ENCODE measurements around the gene ZBTB18. TPM values are rescaled to one million over a fixed set of nuclear protein-coding genes. Genes with fewer than 3 reads are reported as not detected.
A peak's percentile ranks its signal among the peaks of the same experiment; 100 is the strongest.
"Not testable (repeated sequence)": the region's sequence is repeated elsewhere in the genome, so short reads cannot be mapped to it uniquely, and the experiment has no call there.

ZBTB18 gene
- total RNA-seq, 1 experiment from 2014 or later = 37.9 TPM

DNA sequence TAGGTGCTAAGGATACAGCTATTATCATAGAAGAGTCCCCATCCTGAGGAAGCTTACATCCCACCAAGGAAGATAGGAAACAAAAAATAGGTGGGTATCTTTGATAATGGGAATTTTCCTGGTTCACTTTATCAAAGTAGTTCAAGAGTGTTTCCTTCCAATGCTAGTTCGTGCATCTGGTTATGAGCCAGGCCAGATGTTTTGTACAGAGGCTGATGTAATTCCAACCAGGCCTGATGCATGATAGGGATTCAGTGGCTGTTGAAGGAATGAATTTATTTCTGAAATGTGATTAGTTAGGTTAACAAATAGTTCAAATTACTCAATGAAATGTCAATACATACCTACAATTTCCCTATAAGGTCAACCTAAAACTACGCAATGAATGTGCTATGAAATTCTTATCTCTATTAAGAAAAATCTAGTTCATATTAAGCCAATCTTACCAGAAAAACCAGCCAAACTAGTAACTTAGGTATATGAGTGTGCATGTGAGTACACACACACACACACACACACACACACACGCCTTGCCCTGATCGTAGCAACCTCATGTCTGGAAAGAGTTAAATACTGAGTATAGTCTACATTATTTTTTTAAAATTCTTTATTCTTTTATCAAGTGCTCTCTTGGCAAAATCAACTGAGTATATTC lies 9.5 kb upstream of the ZBTB18 start:
- DNase-seq (ENCODE audit: low read depth) = no peak

DNA sequence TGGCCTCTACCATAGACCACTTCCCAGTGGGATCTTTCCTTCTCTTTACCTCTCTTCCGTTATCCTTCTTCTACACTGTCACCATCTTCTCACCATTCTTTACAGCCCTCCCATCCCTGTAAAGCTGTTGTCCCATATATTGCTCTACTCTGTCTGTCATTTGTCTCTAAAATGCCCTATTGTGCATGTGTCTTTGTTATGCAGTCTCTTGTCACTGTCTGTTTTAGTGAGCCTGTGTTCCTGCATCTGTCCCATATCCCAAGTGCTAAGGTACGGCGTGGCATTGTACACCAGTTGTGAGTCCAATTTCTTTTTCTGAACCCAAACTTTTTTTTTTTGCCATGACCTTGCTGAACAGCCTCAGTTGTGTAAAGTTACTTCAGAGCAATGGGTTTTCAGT lies 8.8 kb upstream of the ZBTB18 start:
- DNase-seq (ENCODE audit: low read depth) = no peak

DNA sequence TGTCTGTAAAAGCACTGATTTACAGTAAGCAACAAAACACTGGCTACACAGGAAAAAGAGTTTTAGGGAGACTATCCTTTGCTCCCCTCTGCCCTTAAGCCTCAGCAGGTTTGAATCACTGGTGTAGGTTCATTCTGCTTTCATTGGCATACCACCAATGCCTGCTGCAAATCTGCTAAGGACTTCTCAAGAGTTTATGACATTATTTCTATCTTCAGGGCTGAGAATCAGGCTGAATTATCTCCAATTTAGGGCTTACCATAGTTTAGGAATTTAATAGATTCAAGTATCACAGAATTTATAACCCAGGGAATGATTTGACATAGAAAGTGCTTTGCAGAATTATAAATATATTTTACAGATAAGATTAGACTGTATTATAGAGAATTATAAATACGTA lies 6.7 kb upstream of the ZBTB18 start:
- no peak for DNase-seq (ENCODE audit: low read depth)

DNA sequence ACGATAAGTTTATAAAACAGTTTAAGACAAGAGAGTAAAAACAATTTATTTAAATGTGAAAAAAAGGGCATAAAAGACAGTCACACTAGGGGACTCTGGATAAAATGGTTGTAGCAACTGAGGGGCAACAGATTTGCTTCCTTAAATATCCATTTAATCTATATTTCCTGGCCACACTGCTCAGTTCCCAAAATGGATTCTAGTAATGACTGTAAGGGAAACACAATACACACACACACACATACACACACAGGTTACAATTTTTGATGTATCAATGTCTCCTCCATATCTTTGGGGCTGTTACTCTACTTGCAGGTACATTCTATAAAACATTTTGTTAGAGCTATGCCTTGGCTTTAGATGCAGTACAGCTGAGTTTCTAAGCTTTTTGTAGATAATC lies 4.8 kb upstream of the ZBTB18 start:
- not testable (repeated sequence) for DNase-seq (ENCODE audit: low read depth)

DNA sequence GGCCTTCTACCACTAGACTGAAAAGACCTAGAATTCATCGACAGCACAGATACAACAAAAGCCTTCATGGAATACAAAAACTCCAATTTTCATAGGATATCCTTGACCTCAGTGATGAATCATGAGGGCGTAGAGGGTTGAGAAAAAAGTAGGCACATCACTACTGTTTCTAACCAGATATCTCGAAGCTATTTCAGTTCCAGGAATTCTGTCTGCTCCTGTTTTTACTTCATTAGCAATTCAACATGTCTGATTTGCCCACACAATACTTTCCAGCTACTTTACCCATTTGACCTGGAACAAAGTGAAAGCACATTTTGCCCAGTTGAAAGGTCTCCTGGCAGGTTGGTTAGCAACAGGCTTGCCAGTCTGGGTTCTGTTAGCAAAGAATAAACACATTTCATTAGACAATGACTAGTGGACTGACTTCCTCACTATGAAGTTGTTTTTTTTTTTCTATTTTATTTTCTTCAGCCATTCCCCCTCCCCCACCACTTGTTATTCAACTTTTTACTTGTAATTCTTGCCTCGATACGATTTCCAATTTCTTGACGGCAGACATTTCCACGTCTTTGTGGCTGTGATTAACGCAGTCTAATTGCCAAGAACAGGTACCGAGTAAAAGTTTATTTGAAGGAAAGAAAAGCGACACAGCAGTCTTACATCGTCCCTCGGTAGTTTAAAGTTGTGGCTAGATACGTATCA lies 4.0 kb upstream of the ZBTB18 start:
- DNase-seq (ENCODE audit: low read depth) = peak; percentile 39

DNA sequence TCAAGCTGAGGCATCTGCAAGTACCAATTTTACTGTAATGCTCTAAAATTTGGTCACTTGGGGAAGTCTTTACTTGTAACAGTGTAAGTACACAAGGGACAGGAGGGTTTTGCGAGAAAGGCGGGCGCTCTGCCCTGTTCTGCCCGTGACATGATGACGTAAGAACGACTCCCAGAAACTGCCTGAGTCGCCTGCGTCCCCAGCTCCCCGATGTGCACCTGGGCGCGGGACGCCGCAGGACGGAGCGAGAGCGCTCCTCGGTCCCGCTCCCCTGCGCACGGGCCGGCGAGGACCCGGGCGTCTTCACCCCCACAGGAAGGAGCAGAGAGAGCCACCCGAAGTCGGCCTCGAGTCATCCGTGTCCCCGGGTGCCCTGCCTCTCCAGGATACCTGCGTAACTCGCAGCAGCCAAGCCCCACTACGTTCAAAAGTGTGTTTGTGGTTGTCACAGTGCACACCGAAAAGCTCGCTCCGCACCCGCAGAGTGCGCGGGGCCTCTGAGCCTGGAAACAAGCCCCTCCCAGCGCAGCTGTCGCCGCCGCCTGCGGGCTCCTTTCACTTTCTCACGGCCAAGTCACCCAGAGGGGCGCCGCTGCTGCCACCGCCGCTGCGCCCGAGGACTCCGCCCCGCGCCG lies 3.3 kb upstream of the ZBTB18 start:
- DNase-seq (ENCODE audit: low read depth) = peak; percentile 35

DNA sequence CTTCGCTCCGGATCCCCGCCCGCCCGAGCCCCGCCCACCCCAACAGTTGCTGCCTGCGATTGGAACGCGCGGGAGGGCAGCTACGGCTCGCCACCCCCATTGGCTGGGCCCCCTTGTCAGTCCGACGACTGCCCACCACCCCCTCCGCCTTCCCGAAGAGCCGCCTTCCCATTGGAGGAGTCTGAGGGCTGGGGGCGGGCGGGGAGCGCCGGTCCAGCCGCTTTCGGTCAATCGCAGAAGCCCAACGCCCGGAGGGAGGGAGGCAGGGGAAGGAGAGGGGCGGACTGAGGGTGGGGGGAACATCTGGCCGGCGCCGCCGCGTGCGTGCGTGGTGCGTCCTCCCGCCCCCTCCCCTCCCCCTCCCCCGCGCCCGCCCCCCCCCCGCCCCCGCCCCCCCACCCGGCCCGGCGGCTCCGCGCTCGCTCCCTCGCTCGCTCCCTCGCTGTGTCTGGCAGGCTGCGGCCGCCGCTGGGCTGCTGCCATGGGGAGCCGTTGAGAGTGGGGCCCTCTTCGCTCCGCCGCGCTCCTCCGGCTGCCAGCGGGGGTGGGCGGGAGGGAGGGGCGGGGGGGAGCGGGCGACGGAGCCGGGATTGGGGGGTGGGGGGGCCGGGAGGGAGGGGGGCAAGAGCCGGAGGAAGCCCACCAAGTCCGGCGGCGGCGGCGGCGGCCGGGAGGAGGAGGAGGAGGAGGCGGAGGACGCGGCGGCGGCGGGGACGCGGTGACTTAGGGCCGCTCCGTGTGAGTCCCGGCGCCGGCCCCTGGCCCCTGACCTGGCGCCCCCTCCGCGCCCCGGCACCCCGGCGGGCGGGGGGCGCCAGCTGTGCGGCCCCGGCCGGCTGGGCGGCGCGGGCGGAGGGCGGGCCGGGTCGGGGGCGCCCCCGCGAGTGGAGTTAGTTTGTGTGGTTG lies 2.6 kb upstream of the ZBTB18 start:
- peak; percentile 99 for DNase-seq (ENCODE audit: low read depth)

DNA sequence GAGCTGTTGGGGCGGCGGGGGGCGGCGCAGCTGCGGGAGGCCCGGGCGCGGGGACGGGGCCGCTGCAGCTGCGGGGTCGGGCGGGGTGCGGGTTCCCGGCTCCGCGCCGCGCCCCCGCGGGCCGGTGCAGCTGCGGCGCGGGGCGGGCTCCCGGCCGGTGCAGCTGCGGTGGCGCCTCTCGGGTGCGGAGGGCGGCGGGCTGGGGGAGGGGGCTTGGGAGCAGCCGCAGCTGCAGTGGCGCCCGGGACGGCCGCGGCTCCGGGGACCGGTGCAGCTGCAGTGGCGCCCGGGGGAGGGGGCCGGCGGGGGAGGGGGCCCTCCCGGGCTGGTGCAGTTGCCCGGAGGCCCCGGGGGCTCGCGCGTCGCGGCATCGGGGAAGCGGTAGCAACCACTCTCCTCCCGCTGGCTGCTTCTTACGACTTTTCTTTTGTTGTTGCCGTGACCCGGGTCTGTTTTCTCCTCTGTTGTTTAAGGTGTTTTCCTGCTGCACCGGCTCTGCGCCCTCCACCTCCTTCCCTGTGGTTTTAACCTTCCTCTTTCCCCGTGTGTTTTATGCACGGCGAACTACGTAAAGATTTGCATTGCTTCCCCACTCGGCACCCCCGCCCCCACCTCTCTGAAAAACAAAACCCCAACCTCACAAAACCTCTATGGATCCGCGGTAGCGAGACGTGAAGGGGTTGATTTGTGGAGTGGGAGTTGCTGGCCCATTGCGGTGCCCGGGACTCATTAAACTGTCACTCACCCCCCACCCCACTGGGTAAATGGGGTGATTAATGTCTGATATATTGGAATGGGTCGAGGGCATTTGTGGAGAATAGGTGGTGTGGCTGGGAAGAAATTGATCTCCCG lies 1.7 kb upstream of the ZBTB18 start:
- no peak for DNase-seq (ENCODE audit: low read depth)

DNA sequence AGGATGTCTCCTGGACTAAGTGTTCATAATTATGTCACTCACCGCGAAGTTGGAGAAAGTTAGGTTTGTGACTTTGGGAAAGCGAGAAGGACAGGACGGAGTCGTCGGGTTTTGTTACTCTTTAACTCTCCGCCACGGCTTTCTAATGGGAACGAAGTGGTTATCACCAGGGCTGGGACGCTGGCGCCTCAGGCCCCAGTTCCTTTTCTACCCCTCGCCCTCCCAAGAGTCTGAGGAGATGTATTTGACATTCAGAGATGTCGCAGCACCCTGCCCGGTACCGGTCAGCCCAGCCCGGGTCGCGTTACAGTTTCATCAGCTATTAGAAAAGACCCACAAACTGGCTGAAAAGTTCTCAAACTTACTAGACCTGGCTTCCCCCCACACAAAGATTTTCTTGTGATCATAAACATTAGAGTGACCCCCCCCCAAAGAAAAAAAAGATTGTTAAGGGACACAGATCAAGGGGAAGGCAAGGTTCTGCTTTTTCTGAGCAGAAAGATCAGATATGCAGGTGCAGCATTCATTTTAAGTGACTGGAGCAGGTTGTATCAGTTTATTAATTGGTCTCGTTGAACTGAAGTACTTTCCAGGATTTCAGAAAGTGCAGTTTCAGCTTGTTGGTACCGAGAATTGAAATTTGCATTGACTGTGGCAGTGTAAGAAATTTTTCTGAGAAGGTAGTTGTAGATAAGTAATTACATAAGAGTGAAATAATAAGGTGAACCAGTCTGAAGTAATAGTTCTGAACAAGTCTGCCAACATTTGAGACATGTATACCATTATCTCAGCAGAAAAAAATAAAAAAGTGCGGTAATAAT lies 859 bp upstream of the ZBTB18 start:
- DNase-seq (ENCODE audit: low read depth) = no peak

DNA sequence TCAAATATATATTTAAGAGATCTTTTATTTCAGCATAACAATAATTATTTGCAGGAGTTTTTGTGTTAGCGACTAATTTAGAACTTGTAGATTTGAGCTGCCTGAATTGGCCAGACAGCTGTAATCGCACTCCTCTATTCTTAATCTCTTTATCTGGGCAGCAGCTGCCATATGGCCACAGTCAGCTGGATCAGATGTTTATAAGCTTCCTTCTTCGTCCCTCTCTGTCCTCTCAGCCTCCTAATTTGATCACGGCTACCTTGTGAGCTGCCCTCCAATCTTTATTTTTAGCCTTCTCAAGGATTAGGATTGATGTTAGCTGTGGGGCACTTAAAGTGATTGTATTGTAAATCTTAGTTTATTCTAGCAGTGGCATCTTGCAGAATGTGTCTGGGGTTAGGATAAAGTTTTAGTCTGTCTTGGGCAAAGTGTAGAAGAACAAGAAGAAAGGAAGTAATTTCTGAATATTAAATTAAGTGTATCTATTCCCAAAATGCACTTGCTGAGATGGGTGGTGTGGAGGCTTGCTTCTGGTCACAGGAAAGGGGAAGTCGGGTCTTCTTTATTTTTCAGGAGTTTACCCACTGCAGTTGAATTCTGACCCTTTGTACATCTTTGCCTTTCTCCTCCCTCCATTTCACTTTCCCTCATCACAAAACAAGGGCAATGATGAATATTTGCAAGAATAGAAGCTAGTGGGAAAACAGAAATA lies 1.1 kb downstream of the ZBTB18 start:
- peak; percentile 74 for DNase-seq (ENCODE audit: low read depth)

DNA sequence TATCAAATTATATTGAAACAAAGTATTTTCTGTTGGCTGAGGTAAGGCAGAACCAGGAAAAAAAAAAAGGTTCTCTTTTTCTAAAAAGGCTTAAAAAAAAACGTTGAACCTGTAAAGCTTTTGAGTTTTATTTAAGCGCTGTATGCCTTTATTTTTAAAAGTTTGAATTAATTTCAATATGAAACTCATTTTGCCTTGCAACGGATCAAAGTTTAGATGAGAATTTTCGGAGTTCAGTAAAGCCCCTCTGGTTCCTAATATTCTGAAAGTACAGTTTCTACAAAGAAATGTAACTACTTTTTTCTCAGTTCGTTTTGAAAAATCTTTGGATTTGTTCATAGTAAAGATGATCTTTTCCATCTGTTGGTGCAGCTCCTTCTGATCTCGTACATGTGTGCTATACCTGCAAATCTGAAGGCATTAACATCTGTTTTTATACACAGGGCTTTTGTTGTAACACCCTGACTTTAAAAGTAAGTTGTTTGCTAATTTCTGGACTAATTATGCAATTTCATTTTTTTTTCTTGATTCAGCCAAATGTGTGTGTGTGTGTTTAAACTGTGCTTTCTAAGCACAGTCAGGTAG lies 1.7 kb downstream of the ZBTB18 start:
- DNase-seq (ENCODE audit: low read depth) = no peak

DNA sequence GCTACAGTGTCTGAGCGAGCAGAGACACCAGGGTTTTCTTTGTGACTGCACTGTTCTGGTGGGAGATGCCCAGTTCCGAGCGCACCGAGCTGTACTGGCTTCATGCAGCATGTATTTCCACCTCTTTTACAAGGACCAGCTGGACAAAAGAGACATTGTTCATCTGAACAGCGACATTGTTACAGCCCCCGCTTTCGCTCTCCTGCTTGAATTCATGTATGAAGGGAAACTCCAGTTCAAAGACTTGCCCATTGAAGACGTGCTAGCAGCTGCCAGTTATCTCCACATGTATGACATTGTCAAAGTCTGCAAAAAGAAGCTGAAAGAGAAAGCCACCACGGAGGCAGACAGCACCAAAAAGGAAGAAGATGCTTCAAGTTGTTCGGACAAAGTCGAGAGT lies 2.7 kb downstream of the ZBTB18 start:
- DNase-seq (ENCODE audit: low read depth) = no peak

DNA sequence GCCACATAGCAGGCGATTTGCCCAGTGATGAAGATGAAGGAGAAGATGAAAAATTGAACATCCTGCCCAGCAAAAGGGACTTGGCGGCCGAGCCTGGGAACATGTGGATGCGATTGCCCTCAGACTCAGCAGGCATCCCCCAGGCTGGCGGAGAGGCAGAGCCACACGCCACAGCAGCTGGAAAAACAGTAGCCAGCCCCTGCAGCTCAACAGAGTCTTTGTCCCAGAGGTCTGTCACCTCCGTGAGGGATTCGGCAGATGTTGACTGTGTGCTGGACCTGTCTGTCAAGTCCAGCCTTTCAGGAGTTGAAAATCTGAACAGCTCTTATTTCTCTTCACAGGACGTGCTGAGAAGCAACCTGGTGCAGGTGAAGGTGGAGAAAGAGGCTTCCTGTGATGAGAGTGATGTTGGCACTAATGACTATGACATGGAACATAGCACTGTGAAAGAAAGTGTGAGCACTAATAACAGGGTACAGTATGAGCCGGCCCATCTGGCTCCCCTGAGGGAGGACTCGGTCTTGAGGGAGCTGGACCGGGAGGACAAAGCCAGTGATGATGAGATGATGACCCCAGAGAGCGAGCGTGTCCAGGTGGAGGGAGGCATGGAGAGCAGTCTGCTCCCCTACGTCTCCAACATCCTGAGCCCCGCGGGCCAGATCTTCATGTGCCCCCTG lies 3.3 kb downstream of the ZBTB18 start:
- no peak for DNase-seq (ENCODE audit: low read depth)

DNA sequence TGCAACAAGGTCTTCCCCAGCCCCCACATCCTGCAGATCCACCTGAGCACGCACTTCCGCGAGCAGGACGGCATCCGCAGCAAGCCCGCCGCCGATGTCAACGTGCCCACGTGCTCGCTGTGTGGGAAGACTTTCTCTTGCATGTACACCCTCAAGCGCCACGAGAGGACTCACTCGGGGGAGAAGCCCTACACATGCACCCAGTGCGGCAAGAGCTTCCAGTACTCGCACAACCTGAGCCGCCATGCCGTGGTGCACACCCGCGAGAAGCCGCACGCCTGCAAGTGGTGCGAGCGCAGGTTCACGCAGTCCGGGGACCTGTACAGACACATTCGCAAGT lies 3.8 kb downstream of the ZBTB18 start:
- DNase-seq (ENCODE audit: low read depth) = no peak

DNA sequence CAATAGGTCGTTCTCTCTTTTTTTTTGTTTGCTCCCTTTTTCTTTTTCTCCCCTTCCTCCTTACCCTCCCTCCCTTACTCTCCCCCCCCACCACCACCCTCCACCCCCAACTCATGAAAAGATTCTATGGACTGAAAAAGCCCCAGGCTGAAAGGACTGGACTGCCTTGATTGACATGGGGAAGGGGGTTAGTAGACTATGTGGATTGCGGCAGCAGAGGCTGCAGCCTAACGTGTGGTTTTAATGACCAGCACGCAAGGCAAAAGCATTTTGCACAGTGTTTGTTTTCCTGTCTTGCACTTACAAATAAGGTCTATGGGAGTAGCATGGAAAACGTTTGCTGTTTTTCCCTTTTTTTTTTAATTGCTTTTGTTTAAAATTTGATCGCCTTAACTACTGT lies 5.5 kb downstream of the ZBTB18 start:
- no peak for DNase-seq (ENCODE audit: low read depth)

DNA sequence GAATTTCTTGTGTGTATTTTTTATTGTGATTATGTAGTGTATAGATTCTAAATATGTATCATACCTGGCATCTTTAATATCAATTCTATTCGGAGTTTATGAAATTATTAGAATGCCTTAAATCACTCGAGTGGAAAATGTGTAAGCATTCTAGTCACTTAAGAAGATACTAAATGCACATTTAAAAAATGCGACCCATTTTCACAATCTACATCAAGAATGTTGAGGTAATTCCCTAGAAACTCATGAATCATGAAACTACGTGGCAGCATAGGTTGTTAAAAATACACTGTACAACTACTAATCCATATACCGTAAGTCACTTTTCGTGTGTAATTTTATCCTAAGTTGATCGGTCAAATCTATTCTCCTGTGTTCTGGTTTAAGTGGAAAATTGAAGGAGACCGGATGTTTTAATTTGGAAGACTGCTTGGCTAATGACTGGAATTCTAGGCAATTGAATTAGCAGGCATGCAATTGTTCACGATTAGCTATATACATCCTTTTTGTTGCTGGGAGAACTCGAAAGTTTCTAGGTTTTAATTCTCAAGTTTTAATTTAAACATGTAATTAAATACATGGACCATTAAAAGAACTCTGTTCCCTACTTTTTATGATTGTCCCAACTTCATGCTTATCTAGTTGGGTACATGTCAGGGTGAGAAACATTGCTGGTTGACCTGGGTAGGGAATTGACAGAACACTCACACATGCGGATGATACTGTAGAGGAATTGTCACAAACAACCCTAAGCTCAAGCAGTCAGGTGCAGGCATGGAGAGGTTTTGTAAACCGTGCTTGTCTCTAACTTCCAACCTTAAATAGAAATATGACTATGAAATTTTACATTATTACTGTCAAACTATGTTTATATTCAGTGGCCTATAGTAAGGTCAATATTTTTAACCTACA lies 6.6 kb downstream of the ZBTB18 start:
- no peak for DNase-seq (ENCODE audit: low read depth)

DNA sequence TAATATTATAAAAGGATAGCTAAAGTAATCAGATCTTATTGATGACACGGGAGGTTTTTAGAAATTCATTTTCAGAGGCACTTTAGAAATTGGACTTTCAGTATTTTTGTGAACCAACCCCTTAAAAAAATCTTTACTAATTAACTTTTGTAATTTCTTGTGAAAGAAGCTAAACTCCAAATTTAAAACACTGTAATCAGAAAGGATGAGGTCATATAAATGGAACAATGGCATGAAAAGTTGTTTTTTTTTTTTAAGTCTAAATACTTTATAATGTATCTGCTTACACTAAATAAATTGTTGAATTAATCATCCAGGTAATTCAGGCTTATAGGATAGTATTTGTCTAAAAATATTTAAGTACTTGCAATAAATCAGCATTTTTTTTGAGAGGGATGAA lies 9.0 kb downstream of the ZBTB18 start:
- no peak for DNase-seq (ENCODE audit: low read depth)

DNA sequence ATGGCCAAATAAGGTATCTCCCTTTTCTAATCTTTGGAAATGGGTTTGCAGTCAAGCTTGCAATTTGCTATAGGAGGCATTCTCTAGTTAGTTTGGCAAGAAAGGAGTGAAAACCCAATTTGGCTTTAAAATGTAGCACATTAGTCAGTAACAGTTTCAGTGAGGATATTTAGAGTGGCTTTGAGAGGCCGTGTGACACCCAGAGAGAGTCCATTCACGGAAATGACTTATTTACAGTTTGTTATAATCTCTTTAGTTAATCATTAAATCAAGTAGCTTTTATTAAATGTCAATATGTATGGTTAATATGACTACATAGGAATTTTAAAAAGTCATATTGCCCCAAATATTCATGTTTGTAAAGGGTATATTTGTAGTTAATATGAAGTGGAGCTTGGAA lies 9.6 kb downstream of the ZBTB18 start:
- DNase-seq (ENCODE audit: low read depth) = no peak

Data from LHCN-M2 (cell line).